ENCODE measurements around the gene ALDH3B1.

DNA sequence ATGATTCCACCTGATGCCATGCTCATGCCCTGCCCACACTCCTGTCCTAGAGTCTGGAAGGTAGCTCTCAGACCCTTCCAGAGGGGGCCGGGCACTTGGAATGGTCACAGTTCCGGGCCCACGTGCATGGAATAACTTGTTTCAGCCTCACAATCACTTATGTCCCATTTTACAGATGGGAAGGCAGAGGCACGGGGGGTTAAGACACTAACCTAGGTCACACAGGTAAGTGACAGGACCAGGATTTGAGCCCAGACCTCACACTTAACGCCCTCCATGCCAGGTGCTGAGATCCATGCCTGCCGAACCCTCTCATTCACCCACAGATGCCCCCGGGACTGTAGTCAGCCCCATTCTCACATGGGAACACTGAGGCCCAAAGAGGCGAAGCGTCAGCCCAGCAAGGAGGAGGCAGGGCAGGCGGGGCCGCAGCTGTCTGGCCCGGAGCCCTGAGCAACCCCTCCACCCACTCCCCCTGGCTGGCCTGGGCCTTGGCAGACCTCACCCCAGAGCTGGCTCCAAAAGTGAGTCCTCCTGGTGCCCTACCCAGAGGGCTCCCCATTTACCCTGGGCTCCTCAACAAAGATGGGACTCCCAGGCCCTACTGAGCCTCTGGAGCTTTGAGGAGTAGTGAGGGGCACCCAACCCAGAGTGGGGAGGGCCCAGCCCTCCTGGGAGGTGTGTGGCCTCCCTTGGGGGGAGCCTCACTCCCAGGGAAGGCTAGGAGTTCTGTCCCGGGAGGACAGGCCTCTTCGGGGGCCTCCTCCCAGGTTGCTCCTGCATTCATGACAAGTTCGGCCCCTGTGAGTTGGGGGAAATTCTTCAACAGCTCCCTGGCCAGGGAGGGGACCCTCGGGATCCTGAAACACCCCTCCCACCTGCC, 2.4 kb upstream of the ALDH3B1 start:
- no peak for TF ChIP-seq GABPA (IDR thresholded peaks at IDR 0.05 in 1 of 2, conservative IDR thresholded peaks at IDR 0.05 in 1 of 2)
- TF ChIP-seq, protein P1, sequence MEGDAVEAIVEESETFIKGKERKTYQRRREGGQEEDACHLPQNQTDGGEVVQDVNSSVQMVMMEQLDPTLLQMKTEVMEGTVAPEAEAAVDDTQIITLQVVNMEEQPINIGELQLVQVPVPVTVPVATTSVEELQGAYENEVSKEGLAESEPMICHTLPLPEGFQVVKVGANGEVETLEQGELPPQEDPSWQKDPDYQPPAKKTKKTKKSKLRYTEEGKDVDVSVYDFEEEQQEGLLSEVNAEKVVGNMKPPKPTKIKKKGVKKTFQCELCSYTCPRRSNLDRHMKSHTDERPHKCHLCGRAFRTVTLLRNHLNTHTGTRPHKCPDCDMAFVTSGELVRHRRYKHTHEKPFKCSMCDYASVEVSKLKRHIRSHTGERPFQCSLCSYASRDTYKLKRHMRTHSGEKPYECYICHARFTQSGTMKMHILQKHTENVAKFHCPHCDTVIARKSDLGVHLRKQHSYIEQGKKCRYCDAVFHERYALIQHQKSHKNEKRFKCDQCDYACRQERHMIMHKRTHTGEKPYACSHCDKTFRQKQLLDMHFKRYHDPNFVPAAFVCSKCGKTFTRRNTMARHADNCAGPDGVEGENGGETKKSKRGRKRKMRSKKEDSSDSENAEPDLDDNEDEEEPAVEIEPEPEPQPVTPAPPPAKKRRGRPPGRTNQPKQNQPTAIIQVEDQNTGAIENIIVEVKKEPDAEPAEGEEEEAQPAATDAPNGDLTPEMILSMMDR (IDR thresholded peaks at IDR 0.05; ENCODE audit: low read depth, low read length, missing input control), result no peak
- TF ChIP-seq TAF1 (conservative IDR thresholded peaks at IDR 0.05), result no peak
- TF ChIP-seq HNF4G (IDR thresholded peaks at IDR 0.05), result no peak
- no peak for TF ChIP-seq SP1 (IDR thresholded peaks at IDR 0.05)
- TF ChIP-seq, protein P2, sequence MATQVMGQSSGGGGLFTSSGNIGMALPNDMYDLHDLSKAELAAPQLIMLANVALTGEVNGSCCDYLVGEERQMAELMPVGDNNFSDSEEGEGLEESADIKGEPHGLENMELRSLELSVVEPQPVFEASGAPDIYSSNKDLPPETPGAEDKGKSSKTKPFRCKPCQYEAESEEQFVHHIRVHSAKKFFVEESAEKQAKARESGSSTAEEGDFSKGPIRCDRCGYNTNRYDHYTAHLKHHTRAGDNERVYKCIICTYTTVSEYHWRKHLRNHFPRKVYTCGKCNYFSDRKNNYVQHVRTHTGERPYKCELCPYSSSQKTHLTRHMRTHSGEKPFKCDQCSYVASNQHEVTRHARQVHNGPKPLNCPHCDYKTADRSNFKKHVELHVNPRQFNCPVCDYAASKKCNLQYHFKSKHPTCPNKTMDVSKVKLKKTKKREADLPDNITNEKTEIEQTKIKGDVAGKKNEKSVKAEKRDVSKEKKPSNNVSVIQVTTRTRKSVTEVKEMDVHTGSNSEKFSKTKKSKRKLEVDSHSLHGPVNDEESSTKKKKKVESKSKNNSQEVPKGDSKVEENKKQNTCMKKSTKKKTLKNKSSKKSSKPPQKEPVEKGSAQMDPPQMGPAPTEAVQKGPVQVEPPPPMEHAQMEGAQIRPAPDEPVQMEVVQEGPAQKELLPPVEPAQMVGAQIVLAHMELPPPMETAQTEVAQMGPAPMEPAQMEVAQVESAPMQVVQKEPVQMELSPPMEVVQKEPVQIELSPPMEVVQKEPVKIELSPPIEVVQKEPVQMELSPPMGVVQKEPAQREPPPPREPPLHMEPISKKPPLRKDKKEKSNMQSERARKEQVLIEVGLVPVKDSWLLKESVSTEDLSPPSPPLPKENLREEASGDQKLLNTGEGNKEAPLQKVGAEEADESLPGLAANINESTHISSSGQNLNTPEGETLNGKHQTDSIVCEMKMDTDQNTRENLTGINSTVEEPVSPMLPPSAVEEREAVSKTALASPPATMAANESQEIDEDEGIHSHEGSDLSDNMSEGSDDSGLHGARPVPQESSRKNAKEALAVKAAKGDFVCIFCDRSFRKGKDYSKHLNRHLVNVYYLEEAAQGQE (IDR thresholded peaks at IDR 0.05), result no peak
- no peak for TF ChIP-seq YY1 (IDR thresholded peaks at IDR 0.05)
